Measurements from ENCODE around the gene CTBP1.

- TF ChIP-seq CTCF (IDR thresholded peaks at IDR 0.05; ENCODE audit: low read length) (no peak), EZH2 (IDR thresholded peaks at IDR 0.05; ENCODE audit: borderline replicate concordance, low read length) (no peak)
Measured at GRCh38 chr4:1249148-1249730, 309 bp upstream of the CTBP1 start.

Measured in OCI-LY1 (cell line).